Esophagus squamous epithelium (tissue), 4 donors: ENCODE measurements around the gene CD3E.

Experiments
- POLR2A ChIP-seq, 4 donors: fragments of 450-650 bp; IDR thresholded peaks; one replicate each; pipeline ENCODE4 v1.6.1; 2017; ENCODE audit warnings: antibody characterized with exemption in 4 of 4, mild to moderate bottlenecking in 4 of 4, moderate library complexity in 3 of 4
- TF ChIP-seq, protein P1 (sequence below), 6 experiments: fragments of 450-650 bp in 4 of 6; fragments of 200-600 bp in 2 of 6; sonication (generic) in 2 of 6; IDR thresholded peaks; one replicate each; pipeline ENCODE4 v1.5.1; 2016 to 2019; ENCODE audit warnings: antibody characterized with exemption in 6 of 6, mild to moderate bottlenecking in 4 of 6, moderate library complexity in 4 of 6

DNA sequence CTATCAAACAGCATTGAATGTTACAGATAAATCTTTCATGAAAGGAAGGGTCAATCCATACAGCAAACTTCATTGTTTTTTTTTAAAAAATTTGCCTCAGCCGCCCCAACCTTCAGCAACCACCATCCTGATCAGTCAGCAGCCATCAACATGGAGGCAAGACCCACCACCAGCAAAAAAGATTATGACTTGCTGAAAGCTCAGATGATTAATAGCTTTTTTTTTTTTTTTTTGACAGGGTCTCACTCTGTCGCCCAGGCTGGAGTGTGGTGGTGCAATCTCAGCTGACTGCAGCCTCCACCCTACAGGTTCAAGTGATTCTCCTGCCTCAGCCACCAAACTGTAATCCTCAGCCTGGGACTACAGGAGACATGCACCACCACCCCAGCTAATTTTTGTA is 18.0 kb upstream of the CD3E start:
- TF ChIP-seq, protein P1, sequence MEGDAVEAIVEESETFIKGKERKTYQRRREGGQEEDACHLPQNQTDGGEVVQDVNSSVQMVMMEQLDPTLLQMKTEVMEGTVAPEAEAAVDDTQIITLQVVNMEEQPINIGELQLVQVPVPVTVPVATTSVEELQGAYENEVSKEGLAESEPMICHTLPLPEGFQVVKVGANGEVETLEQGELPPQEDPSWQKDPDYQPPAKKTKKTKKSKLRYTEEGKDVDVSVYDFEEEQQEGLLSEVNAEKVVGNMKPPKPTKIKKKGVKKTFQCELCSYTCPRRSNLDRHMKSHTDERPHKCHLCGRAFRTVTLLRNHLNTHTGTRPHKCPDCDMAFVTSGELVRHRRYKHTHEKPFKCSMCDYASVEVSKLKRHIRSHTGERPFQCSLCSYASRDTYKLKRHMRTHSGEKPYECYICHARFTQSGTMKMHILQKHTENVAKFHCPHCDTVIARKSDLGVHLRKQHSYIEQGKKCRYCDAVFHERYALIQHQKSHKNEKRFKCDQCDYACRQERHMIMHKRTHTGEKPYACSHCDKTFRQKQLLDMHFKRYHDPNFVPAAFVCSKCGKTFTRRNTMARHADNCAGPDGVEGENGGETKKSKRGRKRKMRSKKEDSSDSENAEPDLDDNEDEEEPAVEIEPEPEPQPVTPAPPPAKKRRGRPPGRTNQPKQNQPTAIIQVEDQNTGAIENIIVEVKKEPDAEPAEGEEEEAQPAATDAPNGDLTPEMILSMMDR (IDR thresholded peaks at IDR 0.05), result no peak
- TF ChIP-seq POLR2A (IDR thresholded peaks at IDR 0.05), result no peak
